Activated T-cell treated with anti-CD3 and anti-CD28 coated beads, Interleukin-2, amount 50 U/mL, for 24 hours (primary cell): ENCODE results near the gene GRHPR.
A peak's percentile ranks its signal among the peaks of the same experiment; 100 is the strongest.

Experiments
- DNase-seq: peaks from one replicate; pipeline ENCODE4 v3.0.0-alpha.2; 2020
- H3K27ac Mint-ChIP-seq: 2 replicates; pipeline ENCODE4 v1.8.0; 2020; ENCODE audit warnings: mild to moderate bottlenecking, mixed read lengths
- H3K27me3 Mint-ChIP-seq: 2 replicates; pipeline ENCODE4 v1.8.0; 2020; ENCODE audit warnings: mixed read lengths
- H3K36me3 Mint-ChIP-seq: 2 replicates; pipeline ENCODE4 v1.8.0; 2020; ENCODE audit warnings: low read depth, mixed read lengths
- H3K4me1 Mint-ChIP-seq: 2 replicates; pipeline ENCODE4 v1.8.0; 2020; ENCODE audit warnings: low read depth, mixed read lengths
- H3K4me3 Mint-ChIP-seq: 2 replicates; pipeline ENCODE4 v1.8.0; 2020; ENCODE audit warnings: mild to moderate bottlenecking, moderate library complexity, mixed read lengths
- H3K9me3 Mint-ChIP-seq: 2 replicates; pipeline ENCODE4 v1.8.0; 2020; ENCODE audit warnings: mixed read lengths

Gene GRHPR

DNA sequence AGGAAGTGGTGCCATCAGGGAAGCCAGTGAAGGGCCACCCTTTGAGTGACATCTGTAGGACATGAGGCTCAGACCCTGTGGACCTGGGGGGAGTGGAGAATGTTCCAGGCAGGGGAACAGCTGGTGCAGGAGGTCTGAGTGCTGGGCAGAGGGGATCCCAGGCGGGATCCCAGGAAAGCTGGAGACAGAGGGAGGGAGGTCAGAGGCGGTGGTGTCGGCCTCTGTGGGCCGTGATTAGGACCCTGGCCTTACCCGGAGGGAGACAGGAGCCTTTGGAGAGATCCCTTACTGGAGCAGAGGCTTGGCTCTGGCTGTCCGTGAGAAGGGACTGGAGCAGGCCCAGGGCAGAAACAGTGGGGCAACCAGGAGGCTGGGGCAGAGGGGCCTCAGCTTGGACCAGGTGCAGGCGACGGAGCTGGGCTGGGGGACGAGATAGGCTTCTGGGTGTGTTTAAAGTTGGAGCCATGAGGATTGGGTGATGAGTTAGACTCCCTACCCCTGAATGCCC, 12.1 kb upstream of the GRHPR start:
- Mint-ChIP-seq H3K27ac (peak overlapping the region; percentile 78), H3K4me1 (peaks cover 41% of the 10 kb centered on the region), H3K27me3 (peaks cover 3% of the 10 kb centered on the region), H3K4me3 (no peak overlapping the region), H3K9me3 (no peaks in the 10 kb centered on the region), H3K36me3 (no peaks in the 10 kb centered on the region)
- DNase-seq: no peak

DNA sequence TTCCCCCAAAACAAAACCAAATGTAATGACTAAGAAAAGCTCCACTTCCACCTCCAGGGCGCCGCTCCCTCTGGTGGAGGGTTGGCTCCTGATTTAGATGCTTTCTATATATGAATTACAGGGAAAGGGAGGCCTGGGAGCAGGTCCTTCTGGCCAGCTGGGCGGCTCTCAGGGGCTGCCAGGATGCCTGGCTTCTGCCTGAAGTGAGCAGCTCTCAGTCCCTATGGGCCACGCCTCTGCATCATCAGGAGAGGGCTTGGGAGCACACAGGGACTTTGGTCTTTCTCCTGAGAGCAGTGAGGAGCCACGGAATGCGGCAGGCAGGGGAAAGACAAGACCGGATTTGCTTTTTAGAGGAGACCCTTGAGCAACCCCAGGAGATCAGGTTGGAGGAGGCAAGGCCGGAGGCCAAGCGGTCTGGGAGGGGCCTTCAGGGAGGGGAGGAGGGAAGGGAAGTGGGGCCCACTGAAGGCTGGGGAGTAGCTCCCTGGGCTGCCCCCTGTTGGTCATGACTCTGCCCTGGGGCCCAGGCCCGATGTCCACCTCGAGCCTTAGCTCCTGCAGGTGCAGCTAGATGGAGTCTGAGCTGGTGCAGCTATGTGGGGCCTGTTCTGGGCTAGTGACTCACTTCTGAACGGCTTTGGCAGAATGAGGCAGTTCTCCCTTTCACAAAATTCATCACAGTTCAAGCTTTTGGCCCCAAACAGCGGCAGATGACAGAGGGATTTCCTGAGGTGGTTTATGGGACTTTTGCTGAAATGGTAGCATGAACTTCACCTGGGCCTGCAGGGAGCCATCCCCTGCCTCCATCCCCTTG, 11.3 kb upstream of the GRHPR start:
- DNase-seq: peak; percentile 47

DNA sequence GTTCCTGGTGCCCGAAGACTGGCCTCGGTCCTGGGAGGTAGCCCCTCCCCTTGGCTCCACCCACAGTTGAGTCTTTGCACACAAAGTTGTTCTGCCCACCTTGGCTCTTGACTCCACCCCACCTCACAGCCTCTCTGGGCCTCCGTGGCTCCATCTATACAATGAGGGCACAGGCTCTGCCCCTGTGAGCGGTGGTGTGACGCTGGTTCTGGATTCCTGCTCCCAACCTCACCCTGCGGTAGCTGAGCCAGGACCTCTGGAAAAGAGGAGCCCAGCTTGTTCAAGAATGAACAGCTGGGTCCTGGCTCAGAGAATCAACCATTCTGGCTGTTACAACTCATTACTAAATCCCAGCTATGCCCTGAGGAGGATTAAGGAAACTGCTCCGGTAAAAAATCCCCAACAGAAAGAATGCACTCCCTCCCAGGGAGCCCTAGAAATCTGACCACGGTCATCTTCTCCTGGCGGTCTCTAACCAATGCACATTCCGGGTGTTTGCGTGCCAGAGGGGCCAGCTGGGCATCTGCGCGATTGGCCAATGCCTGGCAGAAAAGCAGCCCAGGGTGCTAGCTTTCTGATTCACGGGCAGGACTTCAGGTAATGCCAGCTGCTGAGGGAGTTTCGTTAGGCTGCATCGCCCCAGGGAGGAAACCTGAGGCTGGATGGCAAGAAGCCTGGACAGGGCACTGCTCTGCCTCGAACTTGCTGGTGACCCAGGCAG, 9.9 kb upstream of the GRHPR start:
- no peak overlapping the region for H3K27ac Mint-ChIP-seq
- H3K4me1 Mint-ChIP-seq: peaks cover 40% of the 10 kb centered on the region
- H3K9me3 Mint-ChIP-seq: no peaks in the 10 kb centered on the region
- H3K27me3 Mint-ChIP-seq: peaks cover 3% of the 10 kb centered on the region
- no peak for DNase-seq
- H3K4me3 Mint-ChIP-seq: no peak overlapping the region
- H3K36me3 Mint-ChIP-seq: no peaks in the 10 kb centered on the region

More for the DNA sequence above, 11.3 kb upstream of the GRHPR start:
- no peak overlapping the region for H3K4me3 Mint-ChIP-seq
- H3K27ac Mint-ChIP-seq: peak overlapping the region; percentile 78
- peaks cover 3% of the 10 kb centered on the region for H3K27me3 Mint-ChIP-seq
- peaks cover 41% of the 10 kb centered on the region for H3K4me1 Mint-ChIP-seq
- H3K9me3 Mint-ChIP-seq: no peaks in the 10 kb centered on the region
- H3K36me3 Mint-ChIP-seq: no peaks in the 10 kb centered on the region

DNA sequence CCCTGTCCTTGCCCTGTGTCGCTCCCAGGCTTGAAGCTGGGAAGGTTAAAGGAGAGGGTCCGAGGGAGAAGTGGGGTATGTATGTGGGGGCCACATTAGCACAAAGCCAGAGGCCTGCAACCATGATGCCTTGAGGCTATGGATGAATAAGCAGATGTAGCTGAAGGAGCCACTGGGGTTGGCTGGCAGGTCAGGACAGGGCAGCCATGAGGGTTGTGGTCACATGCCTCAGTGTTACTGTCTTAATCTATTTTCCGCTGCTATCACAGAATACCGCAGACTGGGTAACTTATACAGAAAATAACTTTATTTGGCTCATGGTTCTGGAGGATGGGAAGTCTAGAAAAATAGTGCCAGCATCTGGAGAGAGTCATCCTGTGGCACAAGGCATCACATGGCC, 9.2 kb upstream of the GRHPR start:
- H3K27ac Mint-ChIP-seq: no peak overlapping the region
- peaks cover 40% of the 10 kb centered on the region for H3K4me1 Mint-ChIP-seq
- DNase-seq: no peak
- H3K36me3 Mint-ChIP-seq: no peaks in the 10 kb centered on the region
- H3K4me3 Mint-ChIP-seq: no peak overlapping the region
- no peaks in the 10 kb centered on the region for H3K9me3 Mint-ChIP-seq
- H3K27me3 Mint-ChIP-seq: peaks cover 3% of the 10 kb centered on the region

DNA sequence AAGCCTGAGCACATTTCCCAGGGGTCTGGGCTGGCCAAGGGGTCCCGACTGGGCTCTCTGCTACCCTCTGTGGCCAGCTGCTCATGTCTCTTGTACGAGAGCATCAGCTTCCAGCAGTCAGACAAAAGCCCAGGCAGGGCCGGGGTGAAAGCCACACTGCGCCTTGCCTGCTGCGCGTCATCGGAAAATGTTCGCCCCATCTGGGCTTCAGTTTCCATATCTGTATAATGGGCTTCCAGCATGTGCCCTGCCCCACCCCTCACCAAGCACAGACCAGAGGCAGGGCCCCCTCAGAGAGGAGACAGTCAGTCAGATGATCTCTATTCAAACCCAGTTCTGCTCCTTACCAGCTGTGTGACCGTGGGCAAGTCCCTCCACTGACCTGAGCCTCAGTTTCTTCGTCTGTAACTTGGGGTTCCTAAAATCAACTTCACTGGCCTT, 8.0 kb upstream of the GRHPR start:
- H3K9me3 Mint-ChIP-seq: no peaks in the 10 kb centered on the region
- no peak for DNase-seq
- H3K36me3 Mint-ChIP-seq: no peaks in the 10 kb centered on the region
- no peak overlapping the region for H3K4me3 Mint-ChIP-seq
- no peak overlapping the region for H3K27ac Mint-ChIP-seq
- H3K27me3 Mint-ChIP-seq: peaks cover 3% of the 10 kb centered on the region
- H3K4me1 Mint-ChIP-seq: peaks cover 32% of the 10 kb centered on the region

DNA sequence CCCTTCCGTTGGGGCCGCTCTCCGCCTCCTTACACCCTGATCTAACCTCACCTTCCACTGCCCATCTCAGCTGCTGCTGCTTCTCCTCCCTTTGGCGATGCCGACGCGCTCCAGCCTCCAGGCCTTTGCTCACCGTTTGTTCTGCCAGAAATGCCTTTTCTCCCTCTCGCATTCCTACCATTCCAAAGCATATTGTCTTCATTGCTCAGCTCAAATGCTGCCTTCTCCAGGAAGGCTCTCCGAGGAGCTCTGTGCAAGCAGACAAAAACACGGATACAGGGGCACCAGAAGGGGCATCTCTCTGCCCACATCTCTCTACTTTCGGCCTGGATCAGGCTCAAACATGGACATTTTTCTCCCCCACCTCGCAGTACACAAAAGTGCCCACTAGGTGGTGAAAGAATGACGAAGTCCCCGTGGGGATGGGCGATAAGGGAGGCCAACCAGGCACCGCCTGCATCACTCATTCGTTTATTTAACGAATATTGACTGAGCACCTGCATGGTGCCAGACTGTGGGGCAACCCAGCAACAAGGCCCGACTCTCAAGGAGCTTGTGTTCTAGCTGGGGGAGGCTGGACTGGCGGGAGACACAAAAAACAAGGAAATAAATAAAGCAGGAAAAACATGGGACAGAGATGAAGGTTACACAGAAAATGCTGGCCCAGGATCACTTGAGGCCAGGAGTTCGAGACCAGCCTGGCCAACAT, 7.3 kb upstream of the GRHPR start:
- Mint-ChIP-seq H3K4me3 (no peak overlapping the region), H3K36me3 (no peaks in the 10 kb centered on the region), H3K27ac (peak overlapping the region; percentile 6), H3K27me3 (peaks cover 3% of the 10 kb centered on the region), H3K4me1 (peaks cover 26% of the 10 kb centered on the region), H3K9me3 (no peaks in the 10 kb centered on the region)
- DNase-seq: peak; percentile 80

DNA sequence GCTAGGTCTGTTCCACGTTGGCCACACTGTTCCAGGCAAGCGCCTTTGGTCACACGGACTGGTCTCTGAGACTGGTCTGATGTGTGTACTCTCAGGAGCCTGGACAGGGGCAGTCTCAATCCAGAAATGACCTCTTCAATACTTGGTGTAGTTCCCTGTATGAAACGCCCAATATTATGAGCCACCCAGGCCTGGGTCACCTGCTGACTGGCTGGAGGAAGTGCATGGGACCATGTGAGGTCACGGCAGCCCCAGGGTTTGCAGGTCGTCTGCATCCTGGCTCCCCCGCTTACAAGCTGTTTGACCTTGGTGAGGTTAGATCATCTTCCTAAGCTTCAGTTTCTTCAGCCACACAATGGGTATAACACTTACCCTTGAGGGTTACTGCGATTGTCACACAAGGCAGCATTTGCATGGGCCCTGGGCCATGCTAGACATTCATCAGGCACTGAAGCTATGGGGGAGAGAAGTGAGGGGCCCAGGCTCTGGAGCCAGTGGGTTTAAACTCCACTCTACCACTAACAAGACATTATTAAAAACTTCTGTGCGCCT, 5.2 kb upstream of the GRHPR start:
- H3K4me1 Mint-ChIP-seq: peaks cover 14% of the 10 kb centered on the region
- H3K9me3 Mint-ChIP-seq: no peaks in the 10 kb centered on the region
- peaks cover 2% of the 10 kb centered on the region for H3K36me3 Mint-ChIP-seq
- H3K27ac Mint-ChIP-seq: no peak overlapping the region
- no peak for DNase-seq
- peaks cover 3% of the 10 kb centered on the region for H3K27me3 Mint-ChIP-seq
- no peak overlapping the region for H3K4me3 Mint-ChIP-seq

DNA sequence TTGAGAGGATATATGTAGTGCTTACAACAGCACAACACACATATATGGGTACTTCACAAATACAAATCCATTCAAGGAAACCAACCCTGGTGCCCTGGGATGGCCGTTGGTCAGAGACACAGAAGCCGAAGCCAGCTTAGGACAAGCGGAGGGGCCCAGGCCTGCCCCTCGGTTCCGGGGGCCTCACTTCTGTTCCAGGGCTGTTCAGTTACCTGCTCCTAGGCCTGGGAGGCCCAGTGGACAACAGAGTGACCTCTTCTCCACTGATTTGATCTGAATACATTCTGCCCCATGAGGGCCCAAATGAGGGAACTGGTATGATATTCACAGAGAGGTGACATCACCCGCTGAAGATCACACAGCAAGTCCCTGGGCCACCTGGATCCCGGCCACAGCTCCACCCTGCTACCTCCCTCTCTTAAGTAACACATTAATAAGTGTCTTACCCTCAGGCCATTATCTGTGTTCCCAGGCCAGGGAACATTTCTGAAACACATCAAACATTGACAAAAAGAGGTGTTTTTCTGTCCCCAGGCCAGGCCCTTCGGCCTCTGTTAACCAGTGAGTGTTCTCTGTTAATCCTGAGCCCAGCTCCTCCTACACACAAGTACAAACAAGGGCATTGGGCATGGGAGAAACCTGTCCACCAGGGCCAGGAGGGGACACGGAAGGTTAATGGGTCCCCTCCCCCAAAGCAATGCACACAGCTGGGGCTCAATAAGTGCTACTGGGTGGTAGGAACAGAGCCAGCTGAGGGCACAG, 4.5 kb upstream of the GRHPR start:
- Mint-ChIP-seq H3K36me3 (peaks cover 8% of the 10 kb centered on the region), H3K4me3 (no peak overlapping the region)

DNA sequence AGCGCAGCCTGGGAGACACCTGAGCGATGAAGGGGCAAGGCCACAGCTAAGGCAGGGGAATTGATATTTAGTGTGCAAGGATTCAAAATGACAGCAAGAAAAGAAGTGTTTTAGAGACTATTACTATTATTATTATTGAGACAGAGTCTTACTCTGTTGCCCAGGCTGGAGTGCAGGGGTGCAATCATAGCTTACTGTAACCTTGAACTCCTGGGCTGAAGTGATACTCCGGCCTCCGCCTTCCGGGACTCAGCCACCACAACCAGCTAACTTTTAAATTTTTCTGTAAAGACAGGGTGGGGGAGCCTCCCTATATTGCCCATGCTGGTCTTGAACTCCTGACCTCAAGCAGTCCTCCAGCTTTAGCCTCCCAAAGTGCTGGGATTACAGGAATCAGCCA, 3.3 kb upstream of the GRHPR start:
- DNase-seq: no peak
- peaks cover 18% of the 10 kb centered on the region for H3K36me3 Mint-ChIP-seq
- peaks cover 3% of the 10 kb centered on the region for H3K27me3 Mint-ChIP-seq
- no peaks in the 10 kb centered on the region for H3K9me3 Mint-ChIP-seq
- peaks cover 23% of the 10 kb centered on the region for H3K4me1 Mint-ChIP-seq
- H3K27ac Mint-ChIP-seq: peak overlapping the region; percentile 7
- no peak overlapping the region for H3K4me3 Mint-ChIP-seq

More for the DNA sequence above, 4.5 kb upstream of the GRHPR start:
- Mint-ChIP-seq H3K4me1 (peaks cover 15% of the 10 kb centered on the region), H3K9me3 (no peaks in the 10 kb centered on the region), H3K27ac (no peak overlapping the region), H3K27me3 (peaks cover 3% of the 10 kb centered on the region)
- DNase-seq: no peak

DNA sequence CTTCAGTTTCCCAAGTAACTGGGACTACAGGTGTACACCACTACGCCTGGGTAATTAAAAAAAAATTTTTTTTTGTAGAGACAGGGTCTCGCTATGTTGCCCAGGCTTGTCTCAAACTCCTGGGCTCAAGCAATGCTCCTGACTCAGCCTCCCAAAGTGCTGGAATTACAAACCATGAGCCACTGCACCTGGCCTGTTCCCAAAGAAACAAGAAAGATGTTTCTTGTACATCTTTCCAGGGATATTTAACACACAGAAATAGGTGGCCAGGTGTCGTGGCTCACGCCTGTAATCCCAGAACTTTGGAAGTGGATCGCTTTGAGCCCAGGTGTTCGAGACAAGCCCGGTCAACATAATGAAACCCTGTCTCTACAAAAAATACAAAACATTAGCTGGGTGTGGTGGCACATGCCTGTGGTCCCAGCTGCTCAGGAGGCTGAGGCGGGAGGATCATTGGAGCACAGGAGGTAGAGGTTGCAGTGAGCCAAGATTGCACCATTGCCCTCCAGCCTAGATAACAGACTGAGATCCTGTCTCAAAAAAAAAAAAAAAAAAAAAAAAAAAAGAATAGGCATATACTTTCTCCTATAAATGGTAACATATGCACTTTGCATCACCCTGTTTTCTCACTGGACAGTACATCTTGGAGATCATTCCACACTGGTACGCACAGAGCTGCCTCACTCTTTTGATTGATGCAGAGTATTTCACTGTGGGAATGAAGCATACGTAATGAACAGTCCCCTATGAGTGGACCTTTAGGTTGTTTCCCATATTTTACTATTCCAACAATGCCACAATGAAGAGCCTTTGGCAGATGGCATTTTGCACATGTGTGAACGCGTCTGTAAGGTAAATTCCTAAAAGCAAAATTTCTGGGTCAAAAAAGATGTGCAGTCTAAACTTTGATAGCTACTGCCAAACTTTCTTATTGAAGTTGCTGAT, 2.0 kb upstream of the GRHPR start:
- Mint-ChIP-seq H3K36me3 (peaks cover 21% of the 10 kb centered on the region), H3K27me3 (no peaks in the 10 kb centered on the region), H3K27ac (no peak overlapping the region), H3K4me3 (no peak overlapping the region), H3K9me3 (no peaks in the 10 kb centered on the region), H3K4me1 (peaks cover 23% of the 10 kb centered on the region)
- DNase-seq: no peak

DNA sequence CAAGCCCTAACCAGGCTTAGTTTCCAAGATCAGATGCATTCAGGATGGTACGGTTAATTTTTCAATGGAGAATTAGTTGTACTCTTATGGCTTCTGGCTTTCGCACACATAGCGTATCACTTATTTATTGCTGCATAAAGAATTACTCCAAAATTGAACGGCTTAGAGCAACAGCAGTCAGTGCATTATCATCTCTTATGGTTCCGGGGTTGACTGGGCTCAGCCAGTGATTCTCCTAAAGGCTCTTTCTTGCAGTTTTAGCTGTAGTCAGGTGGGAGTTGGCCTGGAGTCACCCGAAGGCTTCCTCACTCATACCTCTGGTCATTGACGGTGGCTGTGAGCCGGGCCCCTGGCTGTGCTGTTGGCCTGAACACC, 595 bp upstream of the GRHPR start:
- Mint-ChIP-seq H3K27ac (peak overlapping the region; percentile 98), H3K4me1 (peaks cover 28% of the 10 kb centered on the region), H3K4me3 (peak overlapping the region; percentile 95), H3K27me3 (no peaks in the 10 kb centered on the region), H3K36me3 (peaks cover 34% of the 10 kb centered on the region), H3K9me3 (no peaks in the 10 kb centered on the region)
- no peak for DNase-seq

DNA sequence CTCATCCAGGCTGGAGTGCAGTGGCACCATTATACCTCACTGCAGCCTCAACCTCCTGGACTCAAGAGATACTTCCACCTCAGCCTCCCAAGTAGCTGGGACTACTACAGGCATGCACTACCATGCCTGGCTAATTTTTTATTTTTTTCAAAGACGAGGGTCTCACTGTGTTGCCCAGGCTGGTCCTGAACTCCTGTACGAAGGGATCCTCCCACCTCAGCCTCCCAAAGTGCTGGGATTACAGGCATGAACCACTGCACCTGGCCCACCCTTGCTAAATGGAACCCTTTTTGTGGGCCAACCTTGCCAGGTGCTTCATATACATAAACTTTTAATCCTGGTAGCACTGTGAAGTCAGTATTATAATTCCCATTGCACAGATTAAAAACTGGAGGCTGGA, 1.0 kb downstream of the GRHPR start:
- peak overlapping the region; percentile 95 for H3K4me3 Mint-ChIP-seq
- H3K36me3 Mint-ChIP-seq: peaks cover 50% of the 10 kb centered on the region
- H3K9me3 Mint-ChIP-seq: no peaks in the 10 kb centered on the region
- no peak for DNase-seq
- H3K4me1 Mint-ChIP-seq: peaks cover 28% of the 10 kb centered on the region
- no peaks in the 10 kb centered on the region for H3K27me3 Mint-ChIP-seq
- peak overlapping the region; percentile 98 for H3K27ac Mint-ChIP-seq

DNA sequence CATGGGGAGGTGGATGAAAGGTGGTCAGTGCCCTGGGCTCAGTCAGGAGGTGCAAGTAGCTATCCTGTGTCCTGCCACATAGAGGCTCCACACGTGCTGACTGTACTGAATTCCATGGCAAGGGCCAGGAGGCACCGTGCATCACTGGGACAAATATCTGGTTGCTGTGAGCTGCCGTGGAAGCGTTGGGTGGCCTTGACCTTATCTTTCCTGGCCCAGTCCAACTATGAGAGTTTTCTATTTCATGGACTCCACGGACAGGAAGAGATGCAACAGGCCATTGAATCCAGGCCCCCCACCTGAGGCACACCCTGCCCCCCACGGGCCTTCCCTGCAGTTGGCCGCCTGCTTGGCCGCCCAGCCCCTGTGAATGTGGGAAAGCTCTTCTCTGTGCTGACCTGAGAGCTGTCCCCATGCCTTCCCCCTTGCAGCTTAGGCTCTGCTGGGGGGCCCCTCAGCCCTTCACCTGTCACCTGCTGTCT, 1.7 kb downstream of the GRHPR start:
- H3K4me1 Mint-ChIP-seq: peaks cover 28% of the 10 kb centered on the region
- H3K27me3 Mint-ChIP-seq: no peaks in the 10 kb centered on the region
- peak overlapping the region; percentile 98 for H3K27ac Mint-ChIP-seq
- peaks cover 58% of the 10 kb centered on the region for H3K36me3 Mint-ChIP-seq
- no peak for DNase-seq
- H3K4me3 Mint-ChIP-seq: peak overlapping the region; percentile 95
- no peaks in the 10 kb centered on the region for H3K9me3 Mint-ChIP-seq
